Left renal pelvis (tissue), 4 donors: ENCODE data around the gene NOS1AP. TPM values are rescaled to one million over a fixed set of nuclear protein-coding genes. Genes with fewer than 3 reads are reported as not detected.
"Not testable (repeated sequence)": the region's sequence is repeated elsewhere in the genome, so short reads cannot be mapped to it uniquely, and the experiment has no call there.

Source experiments
- DNase-seq, 4 donors: peaks; one replicate each; pipeline ENCODE4 v3.0.0-alpha.2; 2013; ENCODE audit warnings: low read depth in 4 of 4, low spot score in 3 of 4
- polyA plus RNA-seq, 4 donors: library from polyadenylated mRNA; unstranded; fragments of 120-200 nt; gene quantifications; one replicate each; pipeline ENCODE4 v1.2.1, GENCODE V29; 2013; ENCODE audit not compliant: insufficient read length in 4 of 4

The NOS1AP gene
- polyA plus RNA-seq, 4 donors: 2.7 to 13.0 (median 9.2) TPM

DNA sequence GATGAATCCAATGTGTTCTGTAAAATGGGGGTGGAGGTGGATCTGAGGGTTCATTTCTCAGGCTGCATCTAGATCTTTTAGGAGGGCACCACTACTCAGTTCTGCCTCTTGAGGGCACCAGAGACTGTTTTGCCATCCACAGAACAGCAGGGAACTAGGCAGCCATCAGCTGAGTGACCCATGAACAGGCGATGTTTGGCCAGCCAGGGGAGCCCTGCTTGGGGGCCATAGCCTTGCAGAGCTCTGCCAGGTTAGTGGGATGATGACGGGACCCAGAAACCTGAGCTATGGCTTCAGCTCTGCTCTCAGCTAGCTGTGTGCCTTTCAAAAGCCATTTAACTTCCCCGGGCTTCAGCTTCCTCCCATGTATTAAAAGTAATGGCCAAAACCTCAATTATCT lies 13.4 kb upstream of the NOS1AP start:
- DNase-seq: no peak

DNA sequence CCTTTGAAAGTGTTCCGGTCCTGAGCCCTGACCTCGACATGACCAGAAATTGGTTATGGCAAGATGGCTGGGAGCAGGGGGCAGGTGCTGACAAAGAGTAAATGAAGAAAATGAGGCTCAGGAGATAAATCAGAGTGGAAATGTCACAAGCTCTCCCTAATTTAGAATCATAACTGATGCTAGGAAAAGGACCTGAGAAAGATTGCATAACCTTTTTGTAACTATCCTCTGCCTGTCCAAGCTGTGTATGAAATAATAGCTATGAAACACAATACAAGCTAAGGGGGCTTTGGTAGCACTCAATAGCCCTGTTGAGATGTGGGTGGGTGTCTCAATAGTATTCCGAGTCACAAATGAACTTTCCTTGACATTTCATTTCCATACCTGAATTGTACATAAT lies 12.9 kb upstream of the NOS1AP start:
- no peak for DNase-seq

DNA sequence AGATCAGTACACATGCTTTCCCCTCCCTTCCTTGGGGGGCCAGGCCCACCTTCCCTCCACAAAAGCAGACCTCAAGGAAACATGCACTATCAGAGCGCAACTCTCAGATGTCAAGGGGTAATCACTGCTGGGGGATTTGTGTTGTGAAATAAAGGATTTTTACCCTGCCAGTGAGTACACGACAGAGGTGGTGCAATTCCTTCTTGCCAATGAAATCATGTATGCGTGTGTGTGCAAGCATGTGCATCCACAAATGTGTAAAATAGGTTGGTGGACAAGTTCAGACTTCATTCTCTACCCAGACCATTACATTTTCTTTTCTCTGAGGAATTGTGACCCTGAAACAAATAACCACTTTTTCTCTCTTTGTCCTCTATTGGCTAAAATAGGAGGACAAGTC lies 9.8 kb upstream of the NOS1AP start:
- DNase-seq: no peak

DNA sequence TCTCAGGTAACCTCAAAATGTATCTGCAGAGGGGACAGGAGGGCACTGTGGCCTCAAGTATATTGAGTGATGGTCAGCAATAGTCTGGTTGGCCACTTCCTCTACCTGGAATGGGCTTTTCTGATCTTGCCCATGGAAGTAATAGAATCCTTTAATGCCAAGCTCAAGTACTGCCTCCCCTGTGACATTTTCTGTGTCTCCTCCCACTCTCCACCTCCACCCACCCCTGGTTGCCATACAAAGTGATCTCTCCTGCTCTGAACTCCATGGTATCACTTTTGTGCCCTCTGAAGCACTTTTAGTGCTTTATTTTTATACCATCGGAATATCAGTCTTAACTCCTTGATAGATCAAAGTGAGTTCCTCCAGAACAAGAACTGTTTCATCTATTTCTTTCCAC lies 9.2 kb upstream of the NOS1AP start:
- DNase-seq: no peak

DNA sequence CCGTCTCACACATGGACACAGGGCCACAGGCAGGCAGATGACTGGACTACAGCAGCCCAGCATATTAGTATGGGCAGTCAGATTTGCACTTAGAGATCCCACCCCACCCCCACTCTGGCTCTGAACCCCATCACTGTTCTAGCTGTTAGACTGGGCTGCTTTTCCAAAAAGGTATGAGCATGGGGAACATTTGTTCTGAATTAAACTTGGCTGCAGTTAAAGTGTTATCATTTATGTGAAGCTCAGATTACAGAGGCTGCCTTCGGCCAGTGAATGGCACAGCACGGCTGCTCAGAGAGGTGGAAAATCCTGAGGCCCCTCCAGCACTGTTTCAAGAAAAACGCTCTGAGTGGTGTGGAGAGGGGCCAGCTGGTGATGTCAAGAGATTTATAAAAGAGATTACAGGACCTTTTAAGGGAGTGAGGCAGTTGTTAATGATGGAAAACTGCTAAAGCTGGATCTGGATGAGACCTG lies 6.9 kb upstream of the NOS1AP start:
- no peak for DNase-seq

DNA sequence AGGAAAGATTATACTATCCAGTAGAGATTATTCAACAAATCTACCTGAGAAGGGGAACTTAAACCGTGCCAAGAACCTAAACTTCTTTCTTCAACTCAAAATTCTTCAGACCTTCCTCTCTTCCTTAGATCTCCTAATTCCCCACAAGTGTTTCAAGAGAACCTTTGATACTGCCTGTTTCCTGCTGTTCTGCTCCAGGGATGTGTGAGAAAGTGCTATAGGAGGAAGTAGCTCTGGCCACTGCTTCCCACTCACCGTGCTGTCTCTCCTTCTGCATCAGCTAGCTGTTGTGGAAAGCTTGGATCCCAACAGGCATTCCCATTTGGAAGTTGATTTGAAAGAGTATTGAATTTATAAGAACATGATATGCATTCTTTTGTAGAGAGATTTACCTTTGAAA lies 4.5 kb upstream of the NOS1AP start:
- no peak for DNase-seq

DNA sequence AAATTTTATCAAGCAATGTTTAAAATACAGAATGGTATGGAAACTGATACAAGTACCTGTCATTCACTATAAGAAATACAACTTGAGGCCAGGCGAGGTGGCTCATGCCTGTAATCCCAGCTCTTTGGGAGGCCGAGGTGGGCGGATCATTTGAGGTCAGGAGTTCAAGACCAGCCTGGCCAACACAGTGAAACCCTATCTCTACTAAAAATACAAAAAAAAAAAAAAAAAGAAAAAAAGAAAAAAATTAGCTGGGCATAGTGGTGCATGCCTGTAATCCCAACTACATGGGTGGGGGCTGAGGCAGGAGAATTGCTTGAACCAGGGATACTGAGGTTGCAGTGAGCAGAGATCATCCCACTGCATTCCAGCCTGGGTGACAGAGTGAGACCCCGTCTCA lies 2.7 kb upstream of the NOS1AP start:
- DNase-seq: not testable (repeated sequence)

DNA sequence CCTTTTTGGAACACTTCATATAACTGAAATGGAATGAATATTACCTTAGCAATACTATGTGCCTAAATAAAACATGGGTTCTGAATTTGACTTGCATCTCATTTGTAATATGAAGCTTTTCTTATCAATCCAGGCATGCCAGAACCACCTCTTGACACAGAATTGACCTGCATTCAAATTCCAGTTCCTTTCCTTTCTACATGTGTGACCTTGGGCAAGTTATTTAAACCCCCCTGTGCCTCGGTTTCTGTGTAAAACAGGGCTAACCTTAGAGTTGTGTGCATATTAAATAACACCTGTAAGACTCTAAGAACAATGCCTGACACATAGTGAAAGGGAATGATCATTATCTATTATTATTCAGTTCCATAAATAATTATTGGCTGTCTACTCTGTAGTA lies 2.0 kb upstream of the NOS1AP start:
- DNase-seq: no peak

DNA sequence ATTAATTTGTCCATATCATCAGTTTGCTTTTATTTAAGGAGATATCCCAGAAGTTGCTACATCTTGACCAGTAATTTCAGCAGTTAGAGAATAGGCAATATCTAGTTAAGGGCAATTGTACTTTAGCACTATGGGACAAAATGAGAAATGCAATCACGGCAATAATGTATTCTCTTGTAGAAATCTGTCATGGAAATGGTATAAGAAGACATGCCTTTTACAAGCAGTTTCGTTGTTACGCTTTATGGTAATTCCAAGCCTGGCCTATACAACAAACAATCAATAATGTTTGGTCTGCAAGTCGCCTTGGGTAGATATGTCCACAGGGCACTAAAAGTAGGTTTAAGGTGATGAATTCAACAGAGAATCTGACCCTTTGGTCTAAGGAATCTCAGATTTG lies 1.2 kb upstream of the NOS1AP start:
- DNase-seq: no peak

DNA sequence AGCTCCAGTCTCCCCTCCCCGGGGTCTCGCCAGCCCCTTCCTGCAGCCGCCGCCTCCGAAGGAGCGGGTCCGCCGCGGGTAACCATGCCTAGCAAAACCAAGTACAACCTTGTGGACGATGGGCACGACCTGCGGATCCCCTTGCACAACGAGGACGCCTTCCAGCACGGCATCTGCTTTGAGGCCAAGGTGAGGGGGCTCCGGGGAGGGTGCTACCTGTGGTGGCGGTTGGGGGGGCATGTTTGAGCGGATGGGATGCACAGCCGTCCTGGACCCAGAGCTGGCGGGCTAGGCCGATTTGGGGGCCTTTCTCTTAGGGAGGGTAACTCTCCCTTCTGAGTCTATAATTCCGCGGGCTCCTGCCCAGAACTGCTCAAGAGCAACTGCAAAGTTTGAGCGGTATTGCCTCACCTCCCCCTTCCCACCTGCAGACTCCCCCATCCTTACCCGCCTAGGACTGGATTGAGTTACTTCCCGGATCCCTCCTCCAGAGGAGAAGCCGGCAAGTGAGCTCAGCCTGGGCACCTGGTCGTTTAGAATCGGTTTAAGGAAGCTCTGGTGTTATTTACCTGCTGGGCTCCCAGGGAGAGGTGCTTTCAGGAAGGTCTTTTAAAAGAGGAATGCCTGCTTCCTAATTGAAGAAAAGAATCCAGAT lies 730 bp downstream of the NOS1AP start:
- no peak for DNase-seq

DNA sequence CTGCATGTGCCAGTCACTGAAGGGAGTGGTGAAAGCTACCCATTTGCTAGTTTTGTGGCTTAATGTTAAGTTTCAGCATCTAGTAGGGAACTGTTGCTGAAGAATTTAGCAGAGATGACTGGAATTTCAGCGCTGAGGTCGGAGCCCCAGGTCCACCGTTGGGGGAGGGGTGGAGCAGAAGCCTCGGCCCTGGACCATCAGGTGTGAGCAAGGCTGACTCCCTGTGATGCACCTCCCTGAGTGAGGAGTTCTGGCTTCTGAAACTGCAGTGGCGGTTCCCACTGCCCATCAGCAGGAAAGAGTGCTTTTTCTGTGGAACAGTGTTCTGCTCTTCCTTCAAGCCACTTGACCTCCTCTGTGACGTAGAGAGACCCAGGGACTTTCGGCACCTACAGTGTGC lies 1.3 kb downstream of the NOS1AP start:
- no peak for DNase-seq

DNA sequence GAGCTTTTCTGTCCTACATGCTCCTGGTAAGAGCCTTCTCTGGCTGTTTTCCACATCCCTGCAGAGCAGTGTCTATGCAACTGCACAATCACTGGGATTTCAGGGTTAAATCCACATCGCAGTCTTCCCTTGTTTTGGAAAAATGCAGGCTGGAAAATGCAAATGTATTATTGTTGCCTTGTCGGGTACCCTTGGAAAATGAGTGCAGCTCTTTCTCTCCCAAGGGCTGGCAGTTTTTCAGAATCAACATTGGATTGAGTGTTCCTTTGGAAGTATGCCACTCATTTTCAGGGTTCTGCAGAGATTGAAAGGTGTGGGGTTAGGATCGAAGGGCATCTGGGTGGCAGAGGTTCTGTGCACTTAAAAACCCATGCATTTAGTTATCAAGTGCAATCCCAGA lies 3.2 kb downstream of the NOS1AP start:
- no peak for DNase-seq

DNA sequence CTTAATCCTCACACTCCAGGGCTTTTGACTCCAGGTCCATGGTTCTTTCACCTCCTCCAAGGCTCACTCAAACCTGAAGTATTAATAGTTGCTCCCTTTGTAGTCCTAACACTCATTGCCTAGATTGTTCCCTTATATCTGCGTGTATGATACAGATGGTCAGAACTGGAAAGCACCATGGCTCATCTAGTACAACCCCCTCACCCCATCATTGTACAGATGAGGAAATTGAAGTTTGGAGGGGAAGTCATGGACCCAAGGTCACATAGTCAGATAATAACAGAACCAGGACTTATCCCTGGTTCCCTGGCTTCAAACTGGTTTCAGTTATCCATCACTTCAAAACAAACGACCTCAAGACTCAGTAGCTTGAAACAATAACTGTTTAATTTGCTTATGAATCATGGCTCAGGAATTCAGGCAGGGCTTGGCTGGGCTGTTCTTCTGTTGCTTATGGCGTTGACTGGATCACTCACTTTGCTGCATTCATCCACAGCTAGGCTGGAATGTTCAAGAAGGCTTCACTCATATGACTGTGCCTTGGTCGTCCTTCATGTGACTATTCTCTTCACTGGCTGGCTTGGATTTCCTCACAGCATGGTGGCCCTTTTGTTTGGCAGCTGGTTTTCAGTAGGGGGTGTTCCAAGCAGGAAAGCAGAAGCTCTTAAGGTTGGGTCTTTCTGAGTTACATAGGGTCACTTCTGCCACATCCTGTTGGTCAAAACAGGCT lies 5.0 kb downstream of the NOS1AP start:
- no peak for DNase-seq

DNA sequence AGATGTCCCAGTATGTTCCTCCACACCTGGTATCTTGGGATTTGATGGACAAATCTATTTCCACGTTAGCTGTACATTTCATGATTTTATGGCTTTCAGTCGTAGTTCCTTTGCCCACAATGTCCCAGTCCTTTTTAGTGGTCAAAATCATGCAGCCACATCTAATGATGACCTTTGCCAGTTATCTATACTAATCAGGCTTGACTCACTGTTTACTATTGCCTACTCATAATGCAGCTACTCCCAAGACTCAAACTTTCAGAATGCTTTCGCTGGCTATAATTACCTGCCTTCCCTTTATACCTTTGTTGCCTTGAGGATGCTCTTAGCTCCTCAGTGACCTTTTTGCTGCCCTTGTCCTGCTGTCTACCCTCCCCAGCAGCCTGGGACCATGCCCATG lies 6.4 kb downstream of the NOS1AP start:
- DNase-seq: no peak

DNA sequence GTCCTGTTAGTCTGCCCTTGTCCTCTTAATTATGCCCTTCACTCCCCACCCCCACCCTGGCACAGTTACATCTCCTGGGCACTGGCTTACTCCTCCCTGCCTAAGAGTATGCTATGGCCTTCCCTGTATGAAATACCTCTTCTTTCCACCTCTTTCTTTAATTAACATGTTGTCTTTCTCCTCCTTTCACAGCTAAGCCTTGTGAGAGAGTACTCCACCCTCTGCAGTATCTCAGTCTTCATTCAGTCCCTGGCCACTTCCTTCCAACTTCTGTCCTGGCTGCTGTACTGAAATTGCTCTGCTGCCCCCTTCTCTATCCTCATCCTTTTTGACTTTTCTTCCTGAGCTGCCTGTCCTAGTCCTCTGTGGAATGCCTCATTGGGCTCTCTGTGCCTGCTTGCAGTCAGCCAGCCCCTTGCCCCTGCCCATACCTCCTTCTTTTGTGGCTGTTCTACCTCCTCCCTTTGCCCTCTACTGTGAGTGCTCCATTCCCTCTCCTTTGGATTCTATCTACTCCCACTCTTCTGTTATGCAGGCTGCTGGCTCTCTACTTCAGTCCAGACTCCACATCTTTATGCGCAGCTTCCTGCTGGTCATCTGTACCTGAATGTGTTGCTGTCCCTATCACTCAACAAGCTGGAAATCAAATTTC lies 8.3 kb downstream of the NOS1AP start:
- DNase-seq: no peak

DNA sequence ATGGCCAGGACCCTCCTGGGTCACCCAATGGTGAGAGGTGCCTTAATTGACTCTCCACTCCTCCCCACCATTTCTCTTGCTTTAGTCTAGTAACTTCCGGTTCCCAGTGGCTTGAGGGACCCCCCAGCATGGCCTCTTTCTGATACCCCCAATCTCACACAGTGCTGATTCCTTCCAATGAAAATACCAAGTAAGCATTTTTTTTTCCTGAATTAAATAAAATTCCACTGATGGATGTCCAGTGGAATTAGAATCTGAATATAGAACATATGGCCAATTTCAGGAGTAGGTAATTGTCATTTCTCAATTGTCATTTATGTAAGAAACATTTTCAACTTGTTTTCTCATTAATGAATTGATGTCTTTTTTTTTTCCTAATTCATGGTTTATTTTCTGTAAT lies 9.5 kb downstream of the NOS1AP start:
- no peak for DNase-seq

DNA sequence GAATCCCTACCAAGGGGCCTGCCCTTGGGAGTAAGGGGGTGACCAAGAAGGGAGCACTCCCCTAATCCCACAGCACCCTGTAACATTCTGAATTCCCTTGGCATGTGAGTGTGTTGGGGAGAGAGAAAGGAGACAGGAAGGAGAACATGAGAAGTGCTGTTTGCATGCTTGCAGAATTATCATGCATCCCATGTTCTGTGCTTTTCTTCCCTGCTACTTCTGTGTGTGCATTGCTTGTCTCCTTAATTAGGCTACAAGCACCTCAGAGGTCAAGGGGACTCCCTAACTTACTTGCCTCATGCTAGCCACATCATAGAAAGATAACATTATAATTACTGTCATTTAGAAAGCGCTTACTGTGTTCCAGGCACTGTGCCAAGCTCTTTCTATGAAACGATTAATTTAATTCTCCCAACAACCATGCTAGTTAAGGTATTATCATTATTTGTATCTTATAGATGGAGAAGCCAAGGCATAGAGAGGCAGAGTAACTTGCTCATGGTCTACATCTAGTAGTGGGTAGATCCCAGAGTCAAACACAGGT lies 11.1 kb downstream of the NOS1AP start:
- DNase-seq: no peak

DNA sequence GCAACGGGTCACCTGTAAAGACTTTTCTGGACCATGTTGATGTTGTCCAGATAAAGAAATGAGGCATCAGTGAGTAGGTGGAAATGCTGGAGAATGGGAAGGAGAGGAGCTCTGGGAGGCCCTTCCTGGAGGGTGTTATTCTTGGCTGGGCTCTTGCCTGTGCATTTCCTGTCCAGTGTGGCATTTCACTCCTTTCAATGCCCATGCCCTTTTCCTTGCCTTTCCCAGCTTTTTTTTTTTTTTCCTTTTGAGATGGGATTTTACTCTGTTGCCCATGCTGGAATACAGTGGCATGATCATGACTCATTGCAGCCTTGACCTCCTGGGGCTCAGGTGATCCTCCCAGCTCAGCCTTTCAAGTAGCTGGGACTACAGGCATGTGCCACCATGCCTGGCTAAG lies 11.8 kb downstream of the NOS1AP start:
- DNase-seq: no peak

DNA sequence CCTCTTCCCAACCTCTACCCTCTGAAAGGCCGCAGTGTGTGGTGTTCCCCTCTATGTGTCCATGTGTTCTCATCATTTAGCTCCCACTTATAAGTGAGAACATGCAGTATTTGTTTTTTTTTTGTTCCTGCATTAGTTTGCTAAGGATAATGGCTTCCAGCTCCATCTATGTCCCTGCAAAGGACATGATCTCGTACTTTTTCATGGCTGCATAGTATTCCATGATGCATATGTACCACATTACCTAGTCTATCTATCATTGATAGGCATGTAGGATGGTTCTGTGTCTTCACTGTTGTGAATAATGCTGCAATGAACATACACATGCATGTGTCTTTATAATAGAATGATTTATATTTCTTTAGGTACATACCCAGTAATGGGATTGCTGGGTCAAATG lies 12.6 kb downstream of the NOS1AP start:
- not testable (repeated sequence) for DNase-seq

DNA sequence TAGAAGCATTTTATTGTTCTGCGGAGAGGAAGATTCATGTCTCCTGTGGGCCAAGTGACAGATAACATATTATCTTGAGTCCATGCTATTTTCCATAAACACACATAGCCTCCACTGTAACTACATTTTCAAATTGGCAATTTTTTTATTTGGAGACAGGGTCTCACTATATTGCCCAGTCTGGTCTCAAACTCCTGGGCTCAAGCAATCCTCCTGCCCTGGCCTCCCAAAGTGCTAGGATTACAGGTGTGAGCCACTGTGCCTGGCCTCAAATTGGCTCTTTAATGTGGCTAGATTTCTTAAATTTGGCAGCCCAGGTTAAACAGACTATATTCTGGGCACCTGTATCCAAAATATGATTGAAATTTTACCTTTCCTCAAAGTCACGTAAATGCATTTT lies 13.8 kb downstream of the NOS1AP start:
- no peak for DNase-seq

DNA sequence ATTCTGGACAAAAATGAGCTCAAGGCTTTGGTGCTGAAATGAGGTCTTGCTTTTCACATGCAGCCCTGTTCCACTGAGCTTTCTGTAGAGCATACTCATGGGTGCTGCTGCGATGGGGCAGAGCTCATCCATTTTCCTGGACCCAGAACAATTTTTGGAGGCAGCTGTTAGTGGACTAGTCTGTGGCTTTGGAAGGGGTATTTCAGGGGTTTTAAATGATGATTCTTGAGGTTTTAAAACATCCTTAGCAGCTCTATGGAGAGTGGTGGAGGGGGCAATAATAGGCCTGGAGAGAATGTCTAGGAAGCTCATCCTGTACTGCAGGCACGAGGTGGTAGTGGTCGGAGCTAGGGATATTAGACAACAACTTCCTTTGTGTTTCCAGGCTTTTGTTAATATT lies 16.5 kb downstream of the NOS1AP start:
- no peak for DNase-seq

DNA sequence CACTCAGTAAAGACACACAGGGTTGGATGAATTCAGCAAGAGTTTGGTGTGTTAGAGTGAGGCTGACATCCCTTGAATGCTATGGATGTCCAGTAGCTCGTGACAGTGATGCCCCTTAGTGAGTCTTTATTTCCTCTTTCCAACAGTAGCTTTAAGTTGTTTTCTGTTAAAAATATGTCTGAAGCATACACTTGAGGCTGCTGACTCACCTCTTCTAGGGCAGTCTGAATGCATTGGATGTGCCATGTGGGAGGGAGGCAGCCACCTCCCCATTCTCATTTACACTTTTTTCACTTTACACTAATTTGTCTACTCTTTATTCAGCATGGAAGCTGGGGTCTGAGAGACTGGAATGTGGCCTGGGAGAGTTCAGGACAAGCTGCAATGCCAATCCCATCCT lies 17.6 kb downstream of the NOS1AP start:
- DNase-seq: no peak
